Glutamatergic neuron (in vitro differentiated cells): Measurements from ENCODE around the gene STARD9. TPM values are rescaled to one million over a fixed set of nuclear protein-coding genes. Genes with fewer than 3 reads are reported as not detected.
A peak's percentile ranks its signal among the peaks of the same experiment; 100 is the strongest.

ENCODE experiments used
- DNase-seq: peaks from one replicate; pipeline ENCODE4 v3.0.0; 2022
- H3K27ac Mint-ChIP-seq: one replicate; pipeline ENCODE4 v1.8.0; 2020; ENCODE audit warnings: mild to moderate bottlenecking, mixed read lengths, inconsistent platforms; ENCODE audit not compliant: unreplicated experiment
- H3K27me3 Mint-ChIP-seq: one replicate; pipeline ENCODE4 v1.8.0; 2020; ENCODE audit warnings: mild to moderate bottlenecking, moderate library complexity, mixed read lengths, inconsistent platforms; ENCODE audit not compliant: unreplicated experiment
- H3K36me3 Mint-ChIP-seq: one replicate; pipeline ENCODE4 v1.8.0; 2020; ENCODE audit warnings: mild to moderate bottlenecking, mixed read lengths, inconsistent platforms; ENCODE audit not compliant: unreplicated experiment
- H3K4me1 Mint-ChIP-seq: one replicate; pipeline ENCODE4 v1.8.0; 2020; ENCODE audit warnings: mild to moderate bottlenecking, low read depth, mixed read lengths, inconsistent platforms; ENCODE audit not compliant: unreplicated experiment
- H3K4me3 Mint-ChIP-seq: one replicate; pipeline ENCODE4 v1.8.0; 2020; ENCODE audit warnings: mild to moderate bottlenecking, mixed read lengths, inconsistent platforms; ENCODE audit not compliant: unreplicated experiment
- H3K9me3 Mint-ChIP-seq: one replicate; pipeline ENCODE4 v1.8.0; 2020; ENCODE audit warnings: mild to moderate bottlenecking, moderate library complexity, mixed read lengths, inconsistent platforms; ENCODE audit not compliant: unreplicated experiment
- CTCF ChIP-seq: fragments of 200-600 bp; sonication (generic); IDR thresholded peaks from one replicate; pipeline ENCODE4 v1.5.0; 2021; ENCODE audit not compliant: partially characterized antibody, unreplicated experiment
- long read RNA-seq: library from polyadenylated mRNA; unstranded; transcript quantifications from one replicate; pipeline ENCODE4 v2.0.0, GENCODE V29; 2020; ENCODE audit not compliant: unreplicated experiment
- total RNA-seq: library from RNA; stranded (reverse); fragmentation: NEBNext Ultra II Directional; extraction: Animal tissue kit (Norgen Biotek cat#: 25700); gene quantifications from one replicate; pipeline ENCODE4 v1.2.1, GENCODE V29; 2021; ENCODE audit not compliant: unreplicated experiment

Gene STARD9
- total RNA-seq = 45.1 TPM
- long read RNA-seq, partial matches to known transcripts = 2 of 2 reads
- long read RNA-seq, other reads (novel, unspliced or antisense) = 0 of 2 reads

GRCh38 chr15:42575188-42576039 is at the start of gene STARD9:
Gene STARD9 (plus strand): TSS chr15:42575606. CDS start chr15:42575716, 110 bp downstream.
- Mint-ChIP-seq H3K9me3 (peaks cover 15% of the 10 kb centered on the region), H3K27me3 (peaks cover 5% of the 10 kb centered on the region), H3K4me3 (peak within 1 kb of the TSS; percentile 94), H3K4me1 (peaks cover 17% of the 10 kb centered on the region), H3K36me3 (no peaks in the 10 kb centered on the region), H3K27ac (peak within 1 kb of the TSS; percentile 96)
- no peak for TF ChIP-seq CTCF
- peak; percentile 99 for DNase-seq

GRCh38 chr15:42528970-42529369 is 46.4 kb upstream of the STARD9 start:
- Mint-ChIP-seq H3K4me3 (no peak overlapping the region), H3K9me3 (no peaks in the 10 kb centered on the region), H3K27ac (no peak overlapping the region), H3K27me3 (no peaks in the 10 kb centered on the region), H3K4me1 (no peaks in the 10 kb centered on the region), H3K36me3 (no peaks in the 10 kb centered on the region)
- DNase-seq = no peak
- no peak for TF ChIP-seq CTCF

- no peak for TF ChIP-seq CTCF
- H3K36me3 Mint-ChIP-seq = no peaks in the 10 kb centered on the region
- DNase-seq = no peak
- no peak overlapping the region for H3K4me3 Mint-ChIP-seq
- H3K4me1 Mint-ChIP-seq = no peaks in the 10 kb centered on the region
- no peak overlapping the region for H3K27ac Mint-ChIP-seq
- H3K27me3 Mint-ChIP-seq = no peaks in the 10 kb centered on the region
- no peaks in the 10 kb centered on the region for H3K9me3 Mint-ChIP-seq
Measured at GRCh38 chr15:42533246-42533645, 42.2 kb upstream of the STARD9 start.

GRCh38 chr15:42544853-42545629 is 30.4 kb upstream of the STARD9 start:
- H3K36me3 Mint-ChIP-seq = no peaks in the 10 kb centered on the region
- H3K9me3 Mint-ChIP-seq = peaks cover 4% of the 10 kb centered on the region
- peaks cover 12% of the 10 kb centered on the region for H3K27me3 Mint-ChIP-seq
- H3K27ac Mint-ChIP-seq = no peak overlapping the region
- peaks cover 16% of the 10 kb centered on the region for H3K4me1 Mint-ChIP-seq
- no peak for TF ChIP-seq CTCF
- DNase-seq = no peak
- H3K4me3 Mint-ChIP-seq = no peak overlapping the region
